GM12878 (cell line): ENCODE results near the gene TSSK3. TPM values are rescaled to one million over a fixed set of nuclear protein-coding genes. Genes with fewer than 3 reads are reported as not detected.
A peak's percentile ranks its signal among the peaks of the same experiment; 100 is the strongest.

Experiments
- ATAC-seq: fragments of 200-7000 bp; cut with Tn5 transposase; 3 replicates; pipeline ENCODE4 v1.9.1; 2020; ENCODE audit warnings: mild to moderate bottlenecking, moderate library complexity
- BruUV-seq: library from RNA; stranded (reverse); fragments of 400-500 nt; replicated peaks from 2 replicates; lab custom pipeline; 2021; lab: Mats Ljungman, UMichigan
- CTCF ChIA-PET: fragments of 300-600 bp; sonication (Branson Sonifier 250); formaldehyde crosslinking; extraction: SDS; loops from one replicate; lab custom pipeline; 2021; ENCODE audit warnings: inconsistent platforms; lab: Yijun Ruan, JAX
- POLR2A ChIA-PET: fragments of 350-600 bp; formaldehyde crosslinking; extraction: SDS; loops from one replicate; lab custom pipeline; 2021; ENCODE audit warnings: inconsistent platforms; lab: Charles Lee
- RAD21 ChIA-PET: fragments of 300-600 bp; sonication (Branson Sonifier 250); formaldehyde crosslinking; loops from one replicate; lab custom pipeline; 2023; ENCODE audit warnings: antibody characterized with exemption; ENCODE audit not compliant: unreplicated experiment; lab: Charles Lee
- SMC1A ChIA-PET: fragments of 300-600 bp; sonication (Branson Sonifier 250); formaldehyde crosslinking; loops from one replicate; lab custom pipeline; 2023; ENCODE audit not compliant: unreplicated experiment, uncharacterized antibody; lab: Charles Lee
- DNase-seq: peaks from one replicate; pipeline ENCODE4 v3.0.0-alpha.2; 2011; ENCODE audit warnings: low read depth, low spot score
- FAIRE-seq: peaks from 3 replicates; lab custom pipeline; 2011; peaks lifted over from hg19 to GRCh38; lab: Jason Lieb, UNC
- H2AFZ ChIP-seq: 2 replicates; pipeline ENCODE4 v1.6.0; 2011; ENCODE audit warnings: low read depth, low read length, control low read depth; ENCODE audit not compliant: control insufficient read depth
- H3K27ac ChIP-seq: 2 replicates; pipeline ENCODE4 v1.5.1; 2011; ENCODE audit warnings: control low read depth; ENCODE audit not compliant: control insufficient read depth, insufficient read depth
- H3K27me3 ChIP-seq, 2 experiments: replicated peaks in 1 of 2; 2 replicates each; pipeline versions ENCODE4 v1.6.0 to v1.6.1; 2011; ENCODE audit warnings: low read length in 1 of 2; ENCODE audit not compliant: control insufficient read depth in 2 of 2, insufficient read depth in 2 of 2
- H3K36me3 ChIP-seq, 2 experiments: 2 replicates each; pipeline ENCODE4 v1.5.1; 2011; ENCODE audit warnings: low read length in 1 of 2; ENCODE audit not compliant: control insufficient read depth in 2 of 2, insufficient read depth in 2 of 2
- H3K4me1 ChIP-seq: 2 replicates; pipeline ENCODE4 v1.6.1; 2011; ENCODE audit warnings: mild to moderate bottlenecking, low read length, moderate library complexity, mixed read lengths; ENCODE audit not compliant: control insufficient read depth, insufficient read depth
- H3K4me2 ChIP-seq: 2 replicates; pipeline ENCODE4 v1.6.0; 2011; ENCODE audit warnings: control low read depth; ENCODE audit not compliant: control insufficient read depth, insufficient read depth
- H3K4me3 ChIP-seq: fragments of 200-600 bp; sonication (generic); 2 replicates; pipeline ENCODE4 v1.5.1; 2016
- H3K79me2 ChIP-seq: 2 replicates; pipeline ENCODE4 v1.6.0; 2011; ENCODE audit warnings: low read length; ENCODE audit not compliant: control insufficient read depth, insufficient read depth
- H3K9ac ChIP-seq: 2 replicates; pipeline ENCODE4 v1.8.0; 2011; ENCODE audit warnings: low read length, control low read depth, mixed read lengths; ENCODE audit not compliant: control insufficient read depth, insufficient read depth
- H3K9me3 ChIP-seq: replicated peaks from 3 replicates; pipeline ENCODE4 v1.5.1; 2011; ENCODE audit warnings: mild to moderate bottlenecking, low read length; ENCODE audit not compliant: control insufficient read depth, insufficient read depth
- H4K20me1 ChIP-seq: 2 replicates; pipeline ENCODE4 v1.6.0; 2011; ENCODE audit not compliant: control insufficient read depth, insufficient read depth
- DPF2 ChIP-seq: fragments of 450-650 bp; IDR thresholded peaks from 2 replicates; pipeline ENCODE4 v1.6.1; 2017; ENCODE audit warnings: mild to moderate bottlenecking
- HDAC2 ChIP-seq: fragments of 200-600 bp; sonication (generic); IDR thresholded peaks from 2 replicates; pipeline ENCODE4 v1.6.1; 2017
- MLLT1 ChIP-seq: fragments of 450-650 bp; IDR thresholded peaks from 2 replicates; pipeline ENCODE4 v1.6.1; 2016; ENCODE audit warnings: mild to moderate bottlenecking
- NR2F1 ChIP-seq: fragments of 450-650 bp; conservative IDR thresholded peaks from 2 replicates; pipeline ENCODE4 v1.6.1; 2017; ENCODE audit warnings: mild to moderate bottlenecking
- POU2F2 ChIP-seq: IDR thresholded peaks from 3 replicates; pipeline ENCODE4 v1.6.1; 2011; ENCODE audit warnings: low read depth, mild to moderate bottlenecking, low read length, borderline replicate concordance
- ZBED1 ChIP-seq: IDR thresholded peaks from 2 replicates; pipeline ENCODE4 v1.6.1; 2016; ENCODE audit warnings: borderline replicate concordance
- WGBS: methylation state at CpG from one replicate; pipeline ENCODE4 v1.1.6; 2016; ENCODE audit warnings: low lambda C conversion rate; ENCODE audit not compliant: insufficient replicate concordance, insufficient coverage; ENCODE audit errors: missing lambda C conversion rate; 5-methylcytosine and 5-hydroxymethylcytosine counted together
- in situ Hi-C: fragments of 300-500 bp; cut with MboI; formaldehyde crosslinking; loops from 9 replicates; pipeline ENCODE4 v1.14.3; 2018; ENCODE audit warnings: mixed read lengths
- intact Hi-C: fragments of 100-400 bp; cut with micrococcal nuclease; formaldehyde crosslinking; loops from one replicate; pipeline ENCODE4 v1.14.2; 2022; ENCODE audit not compliant: unreplicated experiment
- polyA plus RNA-seq, 11 experiments: library from polyadenylated mRNA; depleted of rRNA in 4 of 11; unstranded in 6 of 11; stranded (reverse) in 5 of 11; fragments of >200 nt; fragmentation: Nextera tagmentation in 4 of 11; fragmentation: Illumina TruSeq in 1 of 11; extraction: Ambion mirVana in 4 of 11; extraction: Trizol in 1 of 11; gene quantifications; 1 replicate in 1 of 11; 2 replicates in 10 of 11; pipeline versions ENCODE4 v1.2.1 to v1.2.3, GENCODE V29; 2011 to 2016; ENCODE audit warnings: inconsistent platforms in 2 of 11, missing spikeins in 2 of 11, low read depth in 1 of 11
- total RNA-seq, 4 experiments: library from RNA; depleted of rRNA in 3 of 4; stranded (reverse); fragments of >200 nt in 3 of 4; fragmentation: Illumina TruSeq in 1 of 4; extraction: Trizol in 1 of 4; gene quantifications; 2 replicates each; pipeline versions ENCODE4 v1.2.1 to v1.2.3, GENCODE V29; 2013 to 2021

TSSK3 gene
- total and polyA plus RNA-seq, 10 of the 15 experiments (the other 5 are each of a cell fraction or from before 2014, with no cell fraction given) = 0.42 to 0.82 (median 0.60) TPM

DNA sequence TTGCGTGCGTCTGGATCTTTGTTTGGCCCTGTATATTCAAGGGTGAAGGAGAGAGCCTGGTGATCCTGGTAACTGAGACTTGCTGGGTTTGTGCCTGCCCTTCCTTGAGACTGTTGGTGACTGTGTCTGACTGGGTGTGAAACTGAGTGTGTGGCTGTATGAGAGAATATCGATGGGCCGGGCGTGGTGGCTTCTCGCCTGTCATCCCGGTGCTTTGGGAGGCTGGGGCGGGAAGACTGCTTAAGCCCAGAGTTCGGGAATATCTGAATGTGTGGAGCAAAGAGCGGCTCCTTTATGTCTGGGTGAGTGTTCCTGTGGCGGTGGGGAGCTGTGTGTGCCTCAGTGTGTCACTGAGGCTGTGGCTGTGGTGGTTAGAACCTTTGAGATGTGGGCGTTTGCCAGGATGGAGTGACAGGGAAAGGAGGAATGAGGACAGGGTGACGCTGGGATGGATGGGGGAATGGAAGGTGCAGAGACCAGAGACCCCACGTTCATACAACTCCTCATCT is 23.6 kb upstream of the TSSK3 start:
- H3K4me1 ChIP-seq = peaks cover 60% of the 10 kb centered on the region
- ATAC-seq = no peak
- BruUV-seq = no TSS peak
- H3K9ac ChIP-seq = peak overlapping the region; percentile 64; the same call in 1 of the 2 replicates
- ChIA-PET CTCF (interaction anchor here (1.6 kb wide), 1 partner anchor 21 kb away, joined by 4 read pairs; no protein-coding TSS in a partner anchor), SMC1A (interaction anchor here (3.3 kb wide), 1 partner anchor 62 kb away, joined by 10 read pairs; no protein-coding TSS in a partner anchor), RAD21 (interaction anchor here (1.6 kb wide), 1 partner anchor 56 kb away, joined by 3 read pairs; the partner anchor contains the start of gene BSDC1), POLR2A (interaction anchor here (1.7 to 3.8 kb wide), 4 partner anchors 13 to 56 kb away, joined by 5 to 46 read pairs (median 16); partner anchors contain the start of gene BSDC1)
- H2AFZ ChIP-seq = no peak overlapping the region; the same call in 1 of the 2 replicates
- intact Hi-C loops (no loop called here), in situ Hi-C loops (no loop called here)
- no peaks in the 10 kb centered on the region for H3K36me3 ChIP-seq
- 84% methylated on average over 14 of the region's 14 CpGs for WGBS
- no peaks in the 10 kb centered on the region for H3K9me3 ChIP-seq
- no peaks in the 10 kb centered on the region for H4K20me1 ChIP-seq
- peak overlapping the region; percentile 78 for H3K4me2 ChIP-seq
- H3K27me3 ChIP-seq = no peaks in the 10 kb centered on the region
- no peak for FAIRE-seq
- DNase-seq = no peak
- H3K79me2 ChIP-seq = peaks cover 18% of the 10 kb centered on the region
- TF ChIP-seq ZBED1 = no peak
- peak; percentile 78 for TF ChIP-seq MLLT1
- no peak for TF ChIP-seq DPF2
- no peak for TF ChIP-seq NR2F1
- no peak for TF ChIP-seq POU2F2
- no peak for TF ChIP-seq HDAC2
- H3K27ac ChIP-seq = peak overlapping the region; percentile 81
- H3K4me3 ChIP-seq = no peak overlapping the region
